ENCODE results near the gene SLC16A5. TPM values are rescaled to one million over a fixed set of nuclear protein-coding genes. Genes with fewer than 3 reads are reported as not detected.

SLC16A5 gene
- total and polyA plus RNA-seq, 9 donors, result 4.4 to 12.7 (median 8.2) TPM

DNA sequence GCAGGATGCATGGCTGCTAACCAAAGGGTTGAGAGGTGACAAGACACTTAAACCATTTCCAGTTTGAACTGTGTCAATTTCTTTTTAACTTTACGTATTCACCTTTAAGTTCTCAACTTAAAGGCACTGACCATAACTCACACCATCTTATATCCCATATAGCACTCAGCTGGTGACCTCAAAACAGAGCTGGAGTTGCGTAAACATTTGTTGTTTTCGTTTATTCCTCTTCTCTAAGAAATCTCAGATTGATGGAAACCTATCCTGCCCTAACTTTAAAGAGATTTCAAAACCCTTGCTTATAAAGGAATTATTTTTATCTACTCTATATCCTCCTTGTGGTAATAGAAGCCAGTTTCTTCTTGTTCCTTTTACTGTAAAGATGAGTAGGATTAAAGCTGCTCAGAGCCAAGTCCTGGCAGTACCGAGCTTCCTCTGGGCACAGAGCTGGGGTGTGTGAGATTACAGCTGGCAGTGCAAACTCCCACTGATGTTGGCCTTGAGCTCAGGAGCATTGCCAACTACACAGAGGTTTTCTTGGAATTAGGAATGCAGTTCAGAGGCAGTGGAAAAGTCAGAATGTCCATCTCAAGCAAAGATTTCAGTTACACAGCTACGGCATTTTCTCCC lies 39.4 kb upstream of the SLC16A5 start:
- Histone ChIP-seq H3K9me3 (replicated peaks; ENCODE audit: control insufficient read depth, low read depth, low read length) (no peaks in the 10 kb centered on the region), H3K27ac (ENCODE audit: low read length) (peak overlapping the region; percentile 83), H3K27me3 (ENCODE audit: control insufficient read depth, insufficient read depth, low read length) (no peaks in the 10 kb centered on the region), H3K36me3 (ENCODE audit: control insufficient read depth, insufficient read depth, low read length) (peaks cover 26% of the 10 kb centered on the region), H3K4me1 (ENCODE audit: control insufficient read depth, insufficient read depth, low read length) (peaks cover 12% of the 10 kb centered on the region), H3K4me3 (ENCODE audit: low read length) (peak overlapping the region; percentile 100)
- 38% methylated on average over 1 of the region's 5 CpGs for WGBS (ENCODE audit: insufficient coverage)
- peak; percentile 71 for DNase-seq

DNA sequence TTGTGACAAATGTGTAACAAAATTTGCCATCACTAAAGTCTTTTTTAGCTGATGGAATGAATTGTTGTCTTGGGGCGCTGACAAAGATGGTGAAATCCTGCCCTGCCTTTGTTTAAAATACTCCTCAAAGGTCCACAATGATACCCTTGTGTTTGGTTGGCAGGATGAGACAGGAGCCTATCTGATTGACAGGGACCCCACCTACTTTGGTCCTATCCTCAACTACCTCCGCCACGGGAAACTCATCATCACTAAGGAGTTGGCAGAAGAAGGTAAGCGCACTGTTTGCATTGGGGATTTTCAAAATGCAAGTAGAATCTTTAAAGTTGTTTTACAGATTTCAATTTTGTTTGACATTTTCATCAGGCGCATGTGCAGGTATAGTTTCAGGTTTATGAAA lies 38.7 kb upstream of the SLC16A5 start:
- peaks cover 12% of the 10 kb centered on the region for H3K4me1 ChIP-seq (ENCODE audit: control insufficient read depth, insufficient read depth, low read length)
- DNase-seq, result no peak
- H3K4me3 ChIP-seq (ENCODE audit: low read length), result no peak overlapping the region
- peak overlapping the region; percentile 38 for H3K27ac ChIP-seq (ENCODE audit: low read length)
- peaks cover 32% of the 10 kb centered on the region for H3K36me3 ChIP-seq (ENCODE audit: control insufficient read depth, insufficient read depth, low read length)
- WGBS (ENCODE audit: insufficient coverage), result 63% methylated on average over 1 of the region's 5 CpGs
- H3K27me3 ChIP-seq (ENCODE audit: control insufficient read depth, insufficient read depth, low read length), result no peaks in the 10 kb centered on the region
- H3K9me3 ChIP-seq (replicated peaks; ENCODE audit: control insufficient read depth, low read depth, low read length), result no peaks in the 10 kb centered on the region

DNA sequence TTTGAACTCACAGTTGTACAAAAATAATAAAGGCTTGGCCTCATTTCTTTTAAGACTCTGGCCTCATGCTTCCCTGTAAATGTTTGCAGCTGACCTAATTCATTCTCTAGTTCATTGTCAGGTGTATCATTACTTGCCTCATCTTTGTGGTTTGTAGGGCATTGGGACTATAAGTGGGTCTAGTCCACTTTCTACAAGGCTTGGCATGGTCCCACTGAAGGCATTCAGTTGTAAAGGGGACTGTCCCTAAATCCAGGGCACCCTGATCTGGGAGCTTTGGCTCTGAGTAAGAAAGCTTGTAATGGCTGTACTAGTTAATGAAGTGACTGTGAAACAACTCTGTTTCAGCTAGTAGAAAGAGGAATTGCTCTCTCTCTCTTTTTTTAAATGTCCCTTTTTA lies 38.0 kb upstream of the SLC16A5 start:
- H3K4me3 ChIP-seq (ENCODE audit: low read length), result no peak overlapping the region
- no peaks in the 10 kb centered on the region for H3K9me3 ChIP-seq (replicated peaks; ENCODE audit: control insufficient read depth, low read depth, low read length)
- H3K4me1 ChIP-seq (ENCODE audit: control insufficient read depth, insufficient read depth, low read length), result peaks cover 12% of the 10 kb centered on the region
- no peak for DNase-seq
- no peaks in the 10 kb centered on the region for H3K27me3 ChIP-seq (ENCODE audit: control insufficient read depth, insufficient read depth, low read length)
- H3K27ac ChIP-seq (ENCODE audit: low read length), result no peak overlapping the region
- H3K36me3 ChIP-seq (ENCODE audit: control insufficient read depth, insufficient read depth, low read length), result peaks cover 37% of the 10 kb centered on the region

DNA sequence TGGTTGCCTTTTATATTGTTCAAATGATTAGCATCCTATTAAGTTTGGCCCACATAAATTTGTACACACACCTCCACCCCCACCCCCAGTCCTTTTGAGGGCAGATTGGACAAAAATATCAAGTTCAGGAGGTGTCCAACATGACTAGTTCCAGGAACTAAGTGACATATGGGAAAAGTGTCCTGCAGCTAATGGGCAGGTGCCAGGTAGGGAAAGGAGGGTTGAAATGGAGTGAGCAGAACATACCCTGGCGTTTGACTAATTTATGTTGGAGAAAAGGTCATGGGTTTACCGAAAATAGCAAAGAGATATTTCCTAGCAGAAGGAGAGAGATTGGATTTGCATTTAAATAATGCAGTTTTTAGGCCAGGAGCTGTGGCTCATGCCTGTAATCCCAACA lies 35.8 kb upstream of the SLC16A5 start:
- peaks cover 12% of the 10 kb centered on the region for H3K4me1 ChIP-seq (ENCODE audit: control insufficient read depth, insufficient read depth, low read length)
- H3K9me3 ChIP-seq (replicated peaks; ENCODE audit: control insufficient read depth, low read depth, low read length), result no peaks in the 10 kb centered on the region
- 80% methylated on average over 2 of the region's 2 CpGs for WGBS (ENCODE audit: insufficient coverage)
- H3K27ac ChIP-seq (ENCODE audit: low read length), result no peak overlapping the region
- no peak for DNase-seq
- no peak overlapping the region for H3K4me3 ChIP-seq (ENCODE audit: low read length)
- peaks cover 47% of the 10 kb centered on the region for H3K36me3 ChIP-seq (ENCODE audit: control insufficient read depth, insufficient read depth, low read length)
- no peaks in the 10 kb centered on the region for H3K27me3 ChIP-seq (ENCODE audit: control insufficient read depth, insufficient read depth, low read length)

DNA sequence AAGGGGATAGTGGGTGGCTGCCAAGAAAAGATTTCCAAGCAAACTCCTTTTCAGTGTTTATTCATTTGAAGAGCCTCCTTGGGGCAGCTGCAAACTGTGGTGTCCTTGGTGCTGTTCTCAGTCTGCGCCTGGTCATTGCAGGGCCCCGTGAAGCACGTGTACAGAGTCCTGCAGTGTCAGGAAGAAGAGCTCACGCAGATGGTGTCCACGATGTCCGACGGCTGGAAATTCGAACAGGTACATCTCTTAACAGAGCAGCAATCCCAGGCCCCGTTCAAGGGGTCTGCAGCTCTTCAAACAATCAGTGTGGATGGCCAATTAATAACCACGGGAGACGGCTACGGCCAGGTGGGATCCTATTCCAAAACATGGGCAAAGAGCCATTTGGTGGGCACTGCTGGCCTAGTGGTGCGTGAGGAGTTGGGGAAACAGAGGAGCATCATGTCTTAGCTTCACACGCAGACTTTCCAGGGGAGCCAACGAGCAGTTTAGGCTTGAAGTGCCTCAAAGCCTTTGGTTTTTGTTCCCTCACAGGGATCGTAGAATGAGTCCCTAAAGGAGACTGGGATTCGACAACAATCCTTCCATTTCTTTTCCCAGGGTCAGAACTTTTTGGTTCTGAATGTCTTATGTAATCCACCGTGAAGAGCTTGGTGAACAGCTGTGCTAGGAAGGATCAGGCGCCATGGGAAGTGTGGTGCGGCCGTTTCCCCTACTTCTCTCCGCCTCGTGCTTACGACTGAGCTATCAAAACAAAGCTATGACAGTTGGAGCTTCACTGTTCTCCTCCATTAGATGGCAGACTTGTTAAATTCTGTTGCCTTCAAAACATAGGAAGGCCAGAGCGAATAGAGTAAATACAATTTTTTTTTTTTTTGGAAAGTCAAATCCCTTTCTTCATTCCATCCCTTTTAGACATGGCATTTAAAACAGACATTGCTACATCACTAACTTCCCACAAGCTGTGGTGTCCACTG lies 28.1 kb upstream of the SLC16A5 start:
- WGBS (ENCODE audit: insufficient coverage), result 57% methylated on average over 20 of the region's 25 CpGs
- peak; percentile 92 for DNase-seq
- Histone ChIP-seq H3K9me3 (replicated peaks; ENCODE audit: control insufficient read depth, low read depth, low read length) (no peaks in the 10 kb centered on the region), H3K27me3 (ENCODE audit: control insufficient read depth, insufficient read depth, low read length) (no peaks in the 10 kb centered on the region), H3K36me3 (ENCODE audit: control insufficient read depth, insufficient read depth, low read length) (peaks cover 56% of the 10 kb centered on the region), H3K4me3 (ENCODE audit: low read length) (no peak overlapping the region), H3K4me1 (ENCODE audit: control insufficient read depth, insufficient read depth, low read length) (peaks cover 19% of the 10 kb centered on the region), H3K27ac (ENCODE audit: low read length) (peak overlapping the region; percentile 39)

DNA sequence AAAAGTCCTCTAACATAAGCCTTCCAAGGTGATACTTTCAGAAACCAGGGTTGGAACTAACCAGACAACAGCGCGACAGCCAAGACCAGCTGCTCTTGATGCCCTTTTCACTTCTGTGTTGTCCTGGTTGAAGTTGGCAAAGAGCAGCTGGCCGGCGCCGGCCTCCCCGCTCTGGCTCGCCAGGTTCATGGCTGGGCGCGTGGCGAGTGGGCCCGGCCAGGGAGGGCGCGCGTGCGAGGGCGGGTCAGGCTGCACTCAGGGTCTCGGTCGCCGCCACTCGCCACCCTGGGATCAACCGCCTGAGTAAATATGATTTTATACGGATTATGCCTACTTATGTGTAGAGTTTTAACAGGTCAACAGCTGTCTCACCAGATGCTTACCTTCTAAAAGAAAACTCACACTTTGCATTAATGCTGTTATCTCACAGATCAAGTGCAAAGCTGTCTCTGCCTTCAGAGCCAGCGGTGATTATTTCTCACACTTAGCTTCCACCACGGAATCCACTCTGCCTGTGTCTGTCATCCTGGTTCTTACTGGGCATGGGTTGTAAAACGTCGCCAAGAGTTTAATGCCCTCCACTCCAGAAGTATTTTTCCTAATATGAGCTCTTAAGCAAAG lies 27.2 kb upstream of the SLC16A5 start:
- H3K4me3 ChIP-seq (ENCODE audit: low read length), result no peak overlapping the region
- no peak for DNase-seq
- peaks cover 59% of the 10 kb centered on the region for H3K36me3 ChIP-seq (ENCODE audit: control insufficient read depth, insufficient read depth, low read length)
- 87% methylated on average over 3 of the region's 26 CpGs for WGBS (ENCODE audit: insufficient coverage)
- H3K4me1 ChIP-seq (ENCODE audit: control insufficient read depth, insufficient read depth, low read length), result peaks cover 19% of the 10 kb centered on the region
- peak overlapping the region; percentile 39 for H3K27ac ChIP-seq (ENCODE audit: low read length)
- H3K9me3 ChIP-seq (replicated peaks; ENCODE audit: control insufficient read depth, low read depth, low read length), result no peaks in the 10 kb centered on the region
- H3K27me3 ChIP-seq (ENCODE audit: control insufficient read depth, insufficient read depth, low read length), result no peaks in the 10 kb centered on the region

DNA sequence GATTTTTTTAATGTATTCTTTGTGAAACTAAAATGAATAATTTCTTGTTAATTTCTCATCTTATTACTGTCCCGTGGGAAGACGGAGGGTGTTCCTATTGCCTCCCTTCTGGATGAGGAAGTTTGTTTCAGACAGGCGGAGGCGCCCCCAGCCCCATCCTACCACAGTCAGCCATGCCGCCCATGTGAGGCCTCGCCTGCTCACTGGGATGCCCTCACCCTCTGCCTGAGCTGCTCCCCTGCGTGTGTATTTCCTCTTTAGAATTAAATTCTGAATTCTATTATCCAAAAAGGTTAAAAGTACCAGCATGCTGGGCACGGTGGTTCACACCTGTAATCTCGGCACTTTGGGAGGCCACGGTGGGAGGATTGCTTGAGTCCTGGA lies 26.7 kb upstream of the SLC16A5 start:
- peak overlapping the region; percentile 35 for H3K27ac ChIP-seq (ENCODE audit: low read length)
- WGBS (ENCODE audit: insufficient coverage), result 99% methylated on average over 8 of the region's 10 CpGs
- H3K4me3 ChIP-seq (ENCODE audit: low read length), result no peak overlapping the region
- H3K4me1 ChIP-seq (ENCODE audit: control insufficient read depth, insufficient read depth, low read length), result peaks cover 19% of the 10 kb centered on the region
- no peak for DNase-seq
- no peaks in the 10 kb centered on the region for H3K27me3 ChIP-seq (ENCODE audit: control insufficient read depth, insufficient read depth, low read length)
- H3K9me3 ChIP-seq (replicated peaks; ENCODE audit: control insufficient read depth, low read depth, low read length), result no peaks in the 10 kb centered on the region
- H3K36me3 ChIP-seq (ENCODE audit: control insufficient read depth, insufficient read depth, low read length), result peaks cover 60% of the 10 kb centered on the region

DNA sequence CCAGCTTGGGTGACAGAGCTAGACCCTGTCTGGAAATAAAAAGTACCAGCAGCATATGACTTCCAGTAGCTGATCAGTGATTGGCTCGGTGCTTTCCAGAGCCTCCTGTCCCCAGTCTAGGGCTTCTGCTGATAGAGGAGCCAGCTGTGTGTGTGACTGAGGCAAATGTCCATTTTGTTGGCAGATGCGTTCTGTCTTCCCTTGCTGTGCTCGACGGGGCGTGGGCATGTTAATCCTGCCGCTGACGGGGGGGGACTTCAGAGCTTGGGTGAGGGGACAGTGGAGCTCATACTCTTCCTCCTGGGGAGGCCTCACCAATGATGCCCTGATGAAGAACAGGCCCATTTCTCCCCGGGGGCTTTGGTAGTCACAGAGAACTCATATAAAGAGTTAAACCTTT lies 26.1 kb upstream of the SLC16A5 start:
- H3K36me3 ChIP-seq (ENCODE audit: control insufficient read depth, insufficient read depth, low read length), result peaks cover 59% of the 10 kb centered on the region
- peaks cover 19% of the 10 kb centered on the region for H3K4me1 ChIP-seq (ENCODE audit: control insufficient read depth, insufficient read depth, low read length)
- no peak for DNase-seq
- no peaks in the 10 kb centered on the region for H3K27me3 ChIP-seq (ENCODE audit: control insufficient read depth, insufficient read depth, low read length)
- H3K9me3 ChIP-seq (replicated peaks; ENCODE audit: control insufficient read depth, low read depth, low read length), result no peaks in the 10 kb centered on the region
- H3K4me3 ChIP-seq (ENCODE audit: low read length), result no peak overlapping the region
- H3K27ac ChIP-seq (ENCODE audit: low read length), result no peak overlapping the region
- WGBS (ENCODE audit: insufficient coverage), result 80% methylated on average over 1 of the region's 8 CpGs

DNA sequence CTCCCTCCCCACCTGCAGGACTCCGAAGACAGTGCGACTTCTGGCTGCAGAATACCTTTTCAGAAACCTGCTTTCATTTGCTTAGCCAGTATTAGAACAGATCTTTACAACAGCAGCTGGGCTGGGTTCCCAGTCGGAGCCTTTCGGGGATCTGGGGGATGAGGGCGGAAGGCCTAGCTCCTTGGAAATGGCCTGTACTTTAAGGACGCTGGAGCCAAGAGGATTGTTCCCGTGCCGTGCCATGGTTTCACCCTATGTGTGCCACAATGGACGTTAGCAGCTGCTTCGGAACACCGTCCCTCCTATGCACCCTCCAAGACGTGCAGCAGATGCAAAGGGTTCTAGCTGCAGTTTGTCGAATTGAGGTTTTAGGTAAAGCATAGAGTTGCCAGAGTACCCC lies 24.6 kb upstream of the SLC16A5 start:
- peaks cover 19% of the 10 kb centered on the region for H3K4me1 ChIP-seq (ENCODE audit: control insufficient read depth, insufficient read depth, low read length)
- 40% methylated on average over 6 of the region's 13 CpGs for WGBS (ENCODE audit: insufficient coverage)
- no peaks in the 10 kb centered on the region for H3K27me3 ChIP-seq (ENCODE audit: control insufficient read depth, insufficient read depth, low read length)
- peaks cover 55% of the 10 kb centered on the region for H3K36me3 ChIP-seq (ENCODE audit: control insufficient read depth, insufficient read depth, low read length)
- H3K9me3 ChIP-seq (replicated peaks; ENCODE audit: control insufficient read depth, low read depth, low read length), result no peaks in the 10 kb centered on the region
- DNase-seq, result no peak
- no peak overlapping the region for H3K27ac ChIP-seq (ENCODE audit: low read length)
- no peak overlapping the region for H3K4me3 ChIP-seq (ENCODE audit: low read length)

DNA sequence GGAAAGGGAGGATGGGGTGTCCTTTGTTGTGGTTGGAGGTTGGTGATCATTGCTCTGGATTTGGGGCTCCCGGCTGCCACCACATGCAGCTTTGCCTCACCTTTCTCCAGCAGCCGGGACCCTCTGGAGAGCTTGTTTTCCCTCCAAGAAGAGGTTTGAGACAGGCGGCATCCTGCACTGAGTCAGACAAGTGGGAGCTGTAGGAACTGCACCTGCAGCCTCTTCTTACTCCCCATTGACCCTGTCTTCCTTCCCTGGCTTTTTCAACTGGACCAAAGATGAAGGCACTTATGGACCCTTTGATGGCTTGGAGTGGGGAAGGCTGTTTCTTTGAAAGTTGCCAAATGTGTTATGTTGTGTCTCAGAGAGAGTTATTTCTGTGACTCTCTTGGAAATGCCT lies 24.1 kb upstream of the SLC16A5 start:
- DNase-seq, result no peak
- peaks cover 19% of the 10 kb centered on the region for H3K4me1 ChIP-seq (ENCODE audit: control insufficient read depth, insufficient read depth, low read length)
- H3K36me3 ChIP-seq (ENCODE audit: control insufficient read depth, insufficient read depth, low read length), result peaks cover 55% of the 10 kb centered on the region
- no peaks in the 10 kb centered on the region for H3K9me3 ChIP-seq (replicated peaks; ENCODE audit: control insufficient read depth, low read depth, low read length)
- no peak overlapping the region for H3K27ac ChIP-seq (ENCODE audit: low read length)
- H3K27me3 ChIP-seq (ENCODE audit: control insufficient read depth, insufficient read depth, low read length), result no peaks in the 10 kb centered on the region
- 58% methylated on average over 3 of the region's 3 CpGs for WGBS (ENCODE audit: insufficient coverage)
- H3K4me3 ChIP-seq (ENCODE audit: low read length), result no peak overlapping the region

Data from muscle of leg (tissue), 11 donors.